ENCODE data around the gene ASNS. TPM values are rescaled to one million over a fixed set of nuclear protein-coding genes. Genes with fewer than 3 reads are reported as not detected.

Gene ASNS
- total and polyA plus RNA-seq, 2 donors from 2014 or later, result 15.7 to 34.1 TPM

- H3K27me3 ChIP-seq (ENCODE audit: control insufficient read depth, insufficient read depth, low read length), result no peaks in the 10 kb centered on the region
- no peaks in the 10 kb centered on the region for H3K4me1 ChIP-seq (ENCODE audit: control insufficient read depth in 2 of 3, insufficient read depth in 2 of 3, low read depth in 1 of 3, low read length in 3 of 3)
- H3K9me3 ChIP-seq (ENCODE audit: control insufficient read depth in 2 of 3, insufficient read depth in 1 of 3, low read length in 3 of 3), result no peaks in the 10 kb centered on the region
- no peaks in the 10 kb centered on the region for H3K36me3 ChIP-seq (ENCODE audit: control insufficient read depth in 2 of 3, insufficient read depth in 3 of 3, low read length in 3 of 3)
- H3K9ac ChIP-seq (ENCODE audit: low read length in 3 of 3), result no peak overlapping the region
- no peak for TF ChIP-seq CTCF (IDR thresholded peaks at IDR 0.05; ENCODE audit: borderline replicate concordance, extremely low read depth, insufficient read depth)
- no peak overlapping the region for H3K4me3 ChIP-seq (ENCODE audit: low read length in 3 of 3)
- H3K27ac ChIP-seq (ENCODE audit: low read depth in 2 of 2, low read length in 2 of 2), result no peak overlapping the region
- DNase-seq, result peak in 1 of 5 donors; percentile 57
- intact Hi-C loops (cut with DNase I), result loop anchor here (10.0 kb wide), 1 partner anchor 338 kb away; no protein-coding TSS in a partner anchor
- FAIRE-seq, result no peak
Observed at GRCh38 chr7:97842772-97843345, 29.3 kb downstream of the ASNS start.

- no peaks in the 10 kb centered on the region for H3K36me3 ChIP-seq (ENCODE audit: control insufficient read depth in 2 of 3, insufficient read depth in 3 of 3, low read length in 3 of 3)
- no peak for TF ChIP-seq CTCF (IDR thresholded peaks at IDR 0.05; ENCODE audit: borderline replicate concordance, extremely low read depth, insufficient read depth)
- no peak for DNase-seq
- H3K9me3 ChIP-seq (ENCODE audit: control insufficient read depth in 2 of 3, insufficient read depth in 1 of 3, low read length in 3 of 3), result no peaks in the 10 kb centered on the region
- H3K4me3 ChIP-seq (ENCODE audit: low read length in 3 of 3), result no peak overlapping the region
- no peak overlapping the region for H3K27ac ChIP-seq (ENCODE audit: low read depth in 2 of 2, low read length in 2 of 2)
- H3K4me1 ChIP-seq (ENCODE audit: control insufficient read depth in 2 of 3, insufficient read depth in 2 of 3, low read depth in 1 of 3, low read length in 3 of 3), result no peaks in the 10 kb centered on the region
- FAIRE-seq, result no peak
- intact Hi-C loops (cut with DNase I), result loop anchor here (10.0 kb wide), 1 partner anchor 337 kb away; no protein-coding TSS in a partner anchor
- H3K9ac ChIP-seq (ENCODE audit: low read length in 3 of 3), result no peak overlapping the region
- no peaks in the 10 kb centered on the region for H3K27me3 ChIP-seq (ENCODE audit: control insufficient read depth, insufficient read depth, low read length)
Observed at GRCh38 chr7:97842006-97842405, 30.2 kb downstream of the ASNS start.

GRCh38 chr7:97835296-97836138 lies 36.7 kb downstream of the ASNS start:
- no peaks in the 10 kb centered on the region for H3K36me3 ChIP-seq (ENCODE audit: control insufficient read depth in 2 of 3, insufficient read depth in 3 of 3, low read length in 3 of 3)
- FAIRE-seq, result peak; percentile 73
- H3K9me3 ChIP-seq (ENCODE audit: control insufficient read depth in 2 of 3, insufficient read depth in 1 of 3, low read length in 3 of 3), result no peaks in the 10 kb centered on the region
- no peak overlapping the region for H3K4me3 ChIP-seq (ENCODE audit: low read length in 3 of 3)
- H3K9ac ChIP-seq (ENCODE audit: low read length in 3 of 3), result no peak overlapping the region
- no peaks in the 10 kb centered on the region for H3K27me3 ChIP-seq (ENCODE audit: control insufficient read depth, insufficient read depth, low read length)
- intact Hi-C loops (cut with DNase I), result no loop called here
- H3K4me1 ChIP-seq (ENCODE audit: control insufficient read depth in 2 of 3, insufficient read depth in 2 of 3, low read depth in 1 of 3, low read length in 3 of 3), result no peaks in the 10 kb centered on the region
- DNase-seq, result peak in 4 of 5 donors; percentile 54 to 83 (median 74)
- H3K27ac ChIP-seq (ENCODE audit: low read depth in 2 of 2, low read length in 2 of 2), result no peak overlapping the region
- peak; percentile 67 for TF ChIP-seq CTCF (IDR thresholded peaks at IDR 0.05; ENCODE audit: borderline replicate concordance, extremely low read depth, insufficient read depth)
